Neutrophil (primary cell): Measurements from ENCODE around the gene LMBRD2.

Experiments used
- H3K27ac ChIP-seq: fragments of 200-600 bp; sonication (generic); 2 replicates; pipeline ENCODE4 v1.5.1; 2016; ENCODE audit warnings: mild to moderate bottlenecking, moderate library complexity
- H3K27me3 ChIP-seq: fragments of 200-600 bp; sonication (generic); 2 replicates; pipeline ENCODE4 v1.6.0; 2016; ENCODE audit warnings: mild to moderate bottlenecking
- H3K36me3 ChIP-seq: fragments of 200-600 bp; sonication (generic); 2 replicates; pipeline ENCODE4 v1.5.1; 2017
- H3K4me1 ChIP-seq, 2 experiments: fragments of 200-600 bp in 1 of 2; sonication (generic) in 1 of 2; 1 replicate in 1 of 2; 2 replicates in 1 of 2; pipeline versions ENCODE4 v1.5.1 to v1.6.1; 2013 to 2016; ENCODE audit warnings: low read depth in 1 of 2, low read length in 1 of 2, mild to moderate bottlenecking in 1 of 2, moderate library complexity in 1 of 2; ENCODE audit not compliant: control insufficient read depth in 1 of 2, insufficient read depth in 1 of 2
- H3K4me3 ChIP-seq, 2 experiments: fragments of 200-600 bp in 1 of 2; sonication (generic) in 1 of 2; 1 replicate in 1 of 2; 2 replicates in 1 of 2; pipeline ENCODE4 v1.5.1; 2013 to 2016; ENCODE audit warnings: low read depth in 1 of 2, low read length in 1 of 2, mild to moderate bottlenecking in 1 of 2, moderate library complexity in 1 of 2
- H3K9me3 ChIP-seq: fragments of 200-600 bp; sonication (generic); 2 replicates; pipeline ENCODE4 v1.5.1; 2016
- CTCF ChIP-seq: fragments of 200-600 bp; sonication (generic); IDR thresholded peaks from 2 replicates; pipeline ENCODE4 v1.5.1; 2016; ENCODE audit warnings: antibody characterized with exemption

Gene LMBRD2

DNA sequence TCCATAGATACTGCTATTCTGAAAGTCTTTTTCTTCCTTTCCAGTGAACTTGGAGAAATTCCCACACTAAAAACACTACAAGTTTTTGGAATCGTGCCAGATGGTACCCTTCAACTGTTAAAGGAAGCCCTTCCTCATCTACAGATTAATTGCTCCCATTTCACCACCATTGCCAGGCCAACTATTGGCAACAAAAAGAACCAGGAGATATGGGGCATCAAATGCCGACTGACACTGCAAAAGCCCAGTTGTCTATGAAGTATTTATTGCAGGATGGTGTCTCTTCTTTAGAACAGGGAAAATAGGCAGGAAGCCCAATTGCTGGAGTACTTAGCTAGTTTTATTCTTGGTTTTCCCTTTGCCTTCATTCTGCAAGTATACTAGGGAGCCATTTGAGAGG, 30.1 kb upstream of the LMBRD2 start:
- no peak for TF ChIP-seq CTCF
- peaks cover 65% of the 10 kb centered on the region for H3K36me3 ChIP-seq
- H3K9me3 ChIP-seq = no peaks in the 10 kb centered on the region
- H3K27ac ChIP-seq = no peak overlapping the region
- H3K27me3 ChIP-seq = no peaks in the 10 kb centered on the region
- no peaks in the 10 kb centered on the region for H3K4me1 ChIP-seq
- H3K4me3 ChIP-seq = no peak overlapping the region

DNA sequence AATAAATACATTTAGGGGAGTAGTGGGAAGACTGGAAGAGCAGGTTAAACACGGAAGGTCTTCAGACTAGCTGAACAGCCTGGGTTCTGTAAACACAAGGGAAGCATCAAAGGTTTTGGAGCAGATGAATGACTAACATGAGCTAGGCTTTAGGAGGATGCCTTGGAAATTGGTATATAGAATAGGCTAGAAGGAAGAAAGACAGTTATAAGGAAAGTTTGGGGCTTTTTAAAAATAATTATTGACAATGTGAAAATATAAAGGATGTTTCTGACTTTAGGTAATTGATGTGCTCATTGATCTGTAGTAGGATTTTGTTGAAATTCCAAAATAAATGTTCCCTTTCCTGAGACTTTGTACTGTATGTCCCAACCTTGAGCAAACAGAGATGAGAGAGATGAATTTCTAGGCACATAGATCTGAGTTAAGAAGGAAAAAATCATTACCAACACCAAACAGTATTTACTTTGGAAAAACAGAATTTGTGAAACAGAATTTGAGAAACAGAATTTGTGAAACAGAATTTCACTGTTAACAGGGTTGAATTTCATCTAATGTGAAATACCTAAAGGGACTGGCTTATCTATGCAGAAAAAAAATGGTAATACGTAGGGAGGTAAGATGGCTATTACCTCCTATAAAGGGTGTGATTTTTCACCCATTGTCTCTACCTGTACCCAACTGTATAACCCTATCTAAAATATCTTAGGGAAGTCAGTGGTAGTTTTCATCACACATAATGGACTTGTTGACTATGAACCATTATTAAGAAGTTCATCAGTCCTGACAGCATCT, 29.1 kb upstream of the LMBRD2 start:
- TF ChIP-seq CTCF = no peak
- Histone ChIP-seq H3K27me3 (no peaks in the 10 kb centered on the region), H3K9me3 (no peaks in the 10 kb centered on the region), H3K27ac (no peak overlapping the region), H3K4me1 (no peaks in the 10 kb centered on the region), H3K36me3 (peaks cover 66% of the 10 kb centered on the region), H3K4me3 (no peak overlapping the region)

DNA sequence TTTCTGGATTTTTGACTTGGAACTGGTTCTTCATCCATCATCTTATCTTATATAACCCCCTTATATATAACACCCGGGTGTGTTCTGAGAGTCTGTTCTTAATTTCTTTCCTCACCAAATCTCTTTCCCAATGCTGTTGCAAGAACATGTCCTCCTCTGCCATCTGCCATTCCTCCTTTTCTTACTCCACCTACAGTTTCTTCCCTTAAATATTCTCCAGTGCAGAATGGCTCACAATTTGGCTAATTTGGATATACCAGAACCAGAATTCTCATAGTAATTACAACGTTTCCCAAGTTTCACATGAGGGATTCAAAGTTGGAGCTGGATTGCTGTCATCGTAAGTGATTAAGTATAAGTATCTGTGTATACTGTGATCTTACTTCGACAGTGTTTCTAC, 28.3 kb upstream of the LMBRD2 start:
- no peak for TF ChIP-seq CTCF
- Histone ChIP-seq H3K4me1 (no peaks in the 10 kb centered on the region), H3K9me3 (no peaks in the 10 kb centered on the region), H3K36me3 (peaks cover 72% of the 10 kb centered on the region), H3K27me3 (no peaks in the 10 kb centered on the region), H3K4me3 (no peak overlapping the region), H3K27ac (no peak overlapping the region)

- H3K36me3 ChIP-seq = peaks cover 81% of the 10 kb centered on the region
- no peaks in the 10 kb centered on the region for H3K27me3 ChIP-seq
- H3K4me3 ChIP-seq = no peak overlapping the region
- no peak overlapping the region for H3K27ac ChIP-seq
- TF ChIP-seq CTCF = no peak
- H3K9me3 ChIP-seq = no peaks in the 10 kb centered on the region
- peaks cover 0 to 7% of the 10 kb centered on the region in 2 experiments for H3K4me1 ChIP-seq
Observed at GRCh38 chr5:36178524-36178890, 26.8 kb upstream of the LMBRD2 start.

DNA sequence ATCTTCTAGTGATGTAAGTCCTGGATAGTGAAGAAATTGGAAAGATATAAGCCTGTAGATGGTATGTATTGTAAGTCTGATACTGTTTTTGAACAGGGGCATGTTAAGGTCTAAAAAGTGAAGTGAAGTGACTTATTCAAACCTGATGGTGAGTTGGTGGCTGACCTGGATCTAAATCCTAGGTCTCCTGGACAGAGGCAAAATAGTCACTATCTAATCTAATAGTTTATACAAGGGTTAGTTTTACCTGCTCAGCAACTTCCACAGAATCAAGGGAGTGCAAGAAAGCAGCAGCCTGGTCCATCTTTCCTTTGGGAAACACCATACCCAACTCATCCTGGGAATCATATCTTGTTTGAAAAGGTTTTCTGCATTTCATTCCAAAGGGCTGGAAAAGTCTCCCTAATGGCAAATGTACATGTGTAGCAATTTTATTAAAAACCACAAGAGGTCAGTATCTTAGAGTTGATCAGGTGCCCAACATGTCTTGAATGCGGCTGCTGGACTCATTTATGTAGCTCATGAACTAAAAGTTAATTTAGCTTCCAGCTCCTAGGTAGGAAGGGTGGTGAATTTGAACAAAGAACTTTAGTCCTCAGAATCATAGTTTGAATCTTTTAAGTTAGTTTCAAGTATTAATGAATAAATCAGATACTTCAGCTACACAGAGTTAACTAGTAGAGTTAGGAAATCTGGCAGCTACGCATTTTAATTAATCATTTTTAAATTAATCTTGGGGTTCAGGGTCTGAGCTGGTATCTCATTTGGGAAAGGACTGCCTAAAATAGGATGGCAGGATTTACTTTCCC, 26.2 kb upstream of the LMBRD2 start:
- TF ChIP-seq CTCF = no peak
- Histone ChIP-seq H3K27me3 (no peaks in the 10 kb centered on the region), H3K4me1 (peaks cover 0 to 7% of the 10 kb centered on the region in 2 experiments), H3K9me3 (no peaks in the 10 kb centered on the region), H3K36me3 (peaks cover 84% of the 10 kb centered on the region), H3K4me3 (no peak overlapping the region), H3K27ac (no peak overlapping the region)
